ENCODE results near the gene ARHGAP45. TPM values are rescaled to one million over a fixed set of nuclear protein-coding genes. Genes with fewer than 3 reads are reported as not detected.

Gene ARHGAP45, protein sequence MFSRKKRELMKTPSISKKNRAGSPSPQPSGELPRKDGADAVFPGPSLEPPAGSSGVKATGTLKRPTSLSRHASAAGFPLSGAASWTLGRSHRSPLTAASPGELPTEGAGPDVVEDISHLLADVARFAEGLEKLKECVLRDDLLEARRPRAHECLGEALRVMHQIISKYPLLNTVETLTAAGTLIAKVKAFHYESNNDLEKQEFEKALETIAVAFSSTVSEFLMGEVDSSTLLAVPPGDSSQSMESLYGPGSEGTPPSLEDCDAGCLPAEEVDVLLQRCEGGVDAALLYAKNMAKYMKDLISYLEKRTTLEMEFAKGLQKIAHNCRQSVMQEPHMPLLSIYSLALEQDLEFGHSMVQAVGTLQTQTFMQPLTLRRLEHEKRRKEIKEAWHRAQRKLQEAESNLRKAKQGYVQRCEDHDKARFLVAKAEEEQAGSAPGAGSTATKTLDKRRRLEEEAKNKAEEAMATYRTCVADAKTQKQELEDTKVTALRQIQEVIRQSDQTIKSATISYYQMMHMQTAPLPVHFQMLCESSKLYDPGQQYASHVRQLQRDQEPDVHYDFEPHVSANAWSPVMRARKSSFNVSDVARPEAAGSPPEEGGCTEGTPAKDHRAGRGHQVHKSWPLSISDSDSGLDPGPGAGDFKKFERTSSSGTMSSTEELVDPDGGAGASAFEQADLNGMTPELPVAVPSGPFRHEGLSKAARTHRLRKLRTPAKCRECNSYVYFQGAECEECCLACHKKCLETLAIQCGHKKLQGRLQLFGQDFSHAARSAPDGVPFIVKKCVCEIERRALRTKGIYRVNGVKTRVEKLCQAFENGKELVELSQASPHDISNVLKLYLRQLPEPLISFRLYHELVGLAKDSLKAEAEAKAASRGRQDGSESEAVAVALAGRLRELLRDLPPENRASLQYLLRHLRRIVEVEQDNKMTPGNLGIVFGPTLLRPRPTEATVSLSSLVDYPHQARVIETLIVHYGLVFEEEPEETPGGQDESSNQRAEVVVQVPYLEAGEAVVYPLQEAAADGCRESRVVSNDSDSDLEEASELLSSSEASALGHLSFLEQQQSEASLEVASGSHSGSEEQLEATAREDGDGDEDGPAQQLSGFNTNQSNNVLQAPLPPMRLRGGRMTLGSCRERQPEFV
- total RNA-seq (ENCODE audit: low replicate concordance) = 2.6 and 4.5 TPM in 2 replicates
- long read RNA-seq = 0 reads

DNA sequence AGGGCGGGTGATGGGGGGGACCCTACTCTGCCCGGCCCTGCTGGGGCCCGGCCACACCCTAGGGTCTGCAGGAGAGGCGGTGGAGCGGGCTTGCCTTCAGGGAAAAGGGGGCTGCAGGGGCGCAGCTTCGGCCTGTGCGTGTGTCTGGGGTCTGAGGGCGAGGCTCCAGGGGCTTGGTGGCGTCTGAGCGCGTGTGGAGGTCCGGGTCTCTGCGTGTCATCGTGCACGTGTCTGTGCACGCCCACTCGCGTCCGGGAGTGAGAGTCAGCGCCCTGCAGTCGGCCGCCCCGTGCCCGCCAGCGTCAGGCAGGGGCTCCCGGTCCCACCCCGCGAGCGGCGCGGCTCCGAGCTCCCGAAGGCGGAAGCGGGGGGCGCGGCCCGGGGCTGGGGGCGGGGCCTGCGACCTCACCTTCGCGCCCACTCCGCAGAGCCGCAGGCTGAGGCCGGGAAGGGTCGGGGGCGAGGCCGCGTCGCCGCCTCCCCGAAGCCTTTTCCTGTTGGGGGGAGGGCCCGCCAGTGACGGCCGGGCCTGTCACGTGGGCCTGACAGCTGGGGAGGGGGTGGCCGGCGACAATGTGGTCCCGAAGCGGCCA, at the start of gene ARHGAP45:
Gene ARHGAP45 (plus strand): TSS at position 420 of the 593 bp plus-strand sequence. CDS start 239 bp downstream, outside the sequence.
- TF ChIP-seq, protein P1, sequence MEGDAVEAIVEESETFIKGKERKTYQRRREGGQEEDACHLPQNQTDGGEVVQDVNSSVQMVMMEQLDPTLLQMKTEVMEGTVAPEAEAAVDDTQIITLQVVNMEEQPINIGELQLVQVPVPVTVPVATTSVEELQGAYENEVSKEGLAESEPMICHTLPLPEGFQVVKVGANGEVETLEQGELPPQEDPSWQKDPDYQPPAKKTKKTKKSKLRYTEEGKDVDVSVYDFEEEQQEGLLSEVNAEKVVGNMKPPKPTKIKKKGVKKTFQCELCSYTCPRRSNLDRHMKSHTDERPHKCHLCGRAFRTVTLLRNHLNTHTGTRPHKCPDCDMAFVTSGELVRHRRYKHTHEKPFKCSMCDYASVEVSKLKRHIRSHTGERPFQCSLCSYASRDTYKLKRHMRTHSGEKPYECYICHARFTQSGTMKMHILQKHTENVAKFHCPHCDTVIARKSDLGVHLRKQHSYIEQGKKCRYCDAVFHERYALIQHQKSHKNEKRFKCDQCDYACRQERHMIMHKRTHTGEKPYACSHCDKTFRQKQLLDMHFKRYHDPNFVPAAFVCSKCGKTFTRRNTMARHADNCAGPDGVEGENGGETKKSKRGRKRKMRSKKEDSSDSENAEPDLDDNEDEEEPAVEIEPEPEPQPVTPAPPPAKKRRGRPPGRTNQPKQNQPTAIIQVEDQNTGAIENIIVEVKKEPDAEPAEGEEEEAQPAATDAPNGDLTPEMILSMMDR (conservative IDR thresholded peaks at IDR 0.05) = no peak
- H3K27ac Mint-ChIP-seq = no peak within 1 kb of the TSS
- H3K4me1 Mint-ChIP-seq (ENCODE audit: unreplicated experiment) = peaks cover 4% of the 10 kb centered on the region
- DNase-seq (ENCODE audit: extremely low spot score, unreplicated experiment) = no peak
- H3K4me3 Mint-ChIP-seq = peak within 1 kb of the TSS; percentile 59
- H3K27me3 Mint-ChIP-seq = peaks cover 47% of the 10 kb centered on the region
- no peaks in the 10 kb centered on the region for H3K9me3 Mint-ChIP-seq
- no peaks in the 10 kb centered on the region for H3K36me3 Mint-ChIP-seq

DNA sequence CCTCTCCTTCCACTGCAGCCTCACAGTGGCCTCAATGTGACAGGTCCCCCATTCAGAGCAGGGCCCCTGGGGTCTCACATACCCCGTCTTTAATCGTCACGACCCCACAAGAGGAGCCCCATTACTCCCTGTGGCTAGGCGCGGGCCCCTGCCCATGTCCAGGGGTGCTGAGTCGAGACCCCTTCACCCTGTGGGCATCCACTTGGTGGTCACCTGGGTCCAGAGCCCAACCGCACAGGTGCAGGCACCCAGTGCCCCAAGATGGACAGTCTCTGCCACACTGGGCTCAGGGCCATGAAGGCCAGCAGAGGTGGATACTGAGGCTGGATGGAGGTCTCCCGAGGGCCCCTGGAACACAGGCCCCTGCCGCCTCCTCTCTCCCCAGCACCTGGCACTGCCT, 49.1 kb upstream of the ARHGAP45 start:
- Mint-ChIP-seq H3K4me3 (no peak overlapping the region), H3K9me3 (no peaks in the 10 kb centered on the region), H3K36me3 (no peaks in the 10 kb centered on the region), H3K27ac (no peak overlapping the region), H3K27me3 (peaks cover 6% of the 10 kb centered on the region), H3K4me1 (ENCODE audit: unreplicated experiment) (peaks cover 21% of the 10 kb centered on the region)
- no peak for DNase-seq (ENCODE audit: extremely low spot score, unreplicated experiment)
- TF ChIP-seq, protein P1 (conservative IDR thresholded peaks at IDR 0.05) = no peak

DNA sequence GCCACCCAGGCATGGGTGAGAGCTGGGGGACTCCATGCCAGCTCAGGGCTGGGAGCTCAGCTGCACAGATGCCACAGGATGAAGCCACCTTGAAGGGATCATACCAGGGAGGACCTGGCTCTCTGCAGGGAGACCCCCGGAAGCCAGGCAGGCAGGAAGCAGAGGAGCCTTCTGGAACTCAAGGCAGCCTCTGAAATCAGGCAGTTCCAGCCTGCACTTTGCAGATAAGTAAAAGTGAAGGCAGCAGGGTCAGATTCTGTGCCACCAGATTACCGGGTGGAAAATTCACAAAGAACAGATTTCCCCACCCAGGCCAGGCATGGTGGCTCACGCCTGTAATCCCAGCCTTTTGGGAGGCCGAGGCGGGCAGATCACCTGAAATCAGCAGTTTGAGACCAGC, 48.6 kb upstream of the ARHGAP45 start:
- Mint-ChIP-seq H3K27me3 (peaks cover 6% of the 10 kb centered on the region), H3K9me3 (no peaks in the 10 kb centered on the region), H3K36me3 (no peaks in the 10 kb centered on the region), H3K4me1 (ENCODE audit: unreplicated experiment) (peaks cover 21% of the 10 kb centered on the region), H3K4me3 (peak overlapping the region; percentile 75), H3K27ac (peak overlapping the region; percentile 61)
- DNase-seq (ENCODE audit: extremely low spot score, unreplicated experiment) = no peak
- TF ChIP-seq, protein P1 (conservative IDR thresholded peaks at IDR 0.05) = no peak

DNA sequence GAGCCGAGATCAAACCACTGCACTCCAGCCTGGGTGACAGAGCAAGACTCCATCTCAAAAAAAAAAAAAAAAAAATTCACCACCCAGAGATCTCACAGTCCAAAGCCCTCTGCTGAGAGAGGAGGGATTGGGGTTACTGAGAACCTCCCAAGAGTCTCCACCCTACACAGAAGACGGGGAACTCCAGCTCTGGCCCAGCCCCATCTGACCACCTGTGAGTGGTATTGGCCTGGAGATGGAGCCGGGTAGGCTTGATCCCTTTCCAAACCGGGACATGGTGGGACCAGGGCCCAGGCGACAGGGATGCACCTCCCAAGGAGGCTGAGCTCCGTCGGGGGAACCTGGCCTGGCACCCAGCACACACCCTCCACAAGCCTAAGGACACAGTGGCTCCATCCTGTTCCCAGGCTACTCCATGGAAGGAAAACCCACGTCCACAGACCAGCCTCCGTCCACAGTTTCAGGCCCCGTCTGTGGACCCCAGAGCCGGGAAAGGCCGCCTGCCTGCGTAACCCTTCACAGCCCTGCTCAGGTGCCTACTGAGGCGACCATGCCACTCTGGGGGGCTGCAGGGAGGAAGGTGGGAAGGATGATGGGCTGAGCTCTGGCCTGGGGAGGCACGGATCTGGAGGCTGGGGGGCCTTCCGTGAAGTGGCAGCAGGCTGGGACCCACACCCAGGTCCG, 47.9 kb upstream of the ARHGAP45 start:
- TF ChIP-seq, protein P1 (conservative IDR thresholded peaks at IDR 0.05) = no peak
- Mint-ChIP-seq H3K4me3 (peak overlapping the region; percentile 92), H3K9me3 (no peaks in the 10 kb centered on the region), H3K27ac (peak overlapping the region; percentile 61), H3K27me3 (peaks cover 6% of the 10 kb centered on the region), H3K4me1 (ENCODE audit: unreplicated experiment) (peaks cover 21% of the 10 kb centered on the region), H3K36me3 (no peaks in the 10 kb centered on the region)
- no peak for DNase-seq (ENCODE audit: extremely low spot score, unreplicated experiment)

DNA sequence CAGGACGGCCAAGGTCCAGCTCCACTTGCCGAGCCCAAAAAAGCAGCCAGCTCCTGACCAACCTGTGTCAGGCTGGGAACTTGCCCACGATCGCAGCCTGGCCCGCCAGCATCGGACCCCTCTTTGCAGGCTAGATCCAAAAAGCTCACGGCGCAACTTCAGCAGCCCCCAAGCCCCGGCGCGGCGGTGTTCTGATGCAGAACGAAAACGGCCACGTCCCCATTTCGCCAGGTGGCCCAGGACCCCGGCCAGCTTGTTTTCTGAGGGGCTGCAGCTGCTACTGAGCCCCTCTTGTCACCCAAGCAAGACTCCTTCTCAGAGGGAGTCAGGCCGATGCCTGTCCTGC, 47.4 kb upstream of the ARHGAP45 start:
- DNase-seq (ENCODE audit: extremely low spot score, unreplicated experiment) = no peak
- H3K4me1 Mint-ChIP-seq (ENCODE audit: unreplicated experiment) = peaks cover 21% of the 10 kb centered on the region
- H3K4me3 Mint-ChIP-seq = peak overlapping the region; percentile 92
- TF ChIP-seq, protein P1 (conservative IDR thresholded peaks at IDR 0.05) = no peak
- peaks cover 6% of the 10 kb centered on the region for H3K27me3 Mint-ChIP-seq
- H3K27ac Mint-ChIP-seq = peak overlapping the region; percentile 84
- no peaks in the 10 kb centered on the region for H3K9me3 Mint-ChIP-seq
- no peaks in the 10 kb centered on the region for H3K36me3 Mint-ChIP-seq
